GM12878 (cell line): ENCODE measurements around the gene TMEM163. TPM values are rescaled to one million over a fixed set of nuclear protein-coding genes. Genes with fewer than 3 reads are reported as not detected.

Source experiments
- HDAC2 ChIP-seq: fragments of 200-600 bp; sonication (generic); IDR thresholded peaks from 2 replicates; pipeline ENCODE4 v1.6.1; 2017
- MYC ChIP-seq: IDR thresholded peaks from 2 replicates; pipeline ENCODE4 v1.6.1; 2011; ENCODE audit warnings: mild to moderate bottlenecking, low read length, moderate library complexity, inconsistent platforms; ENCODE audit not compliant: insufficient read depth, insufficient replicate concordance, insufficient read length, severe bottlenecking
- POLR2AphosphoS5 ChIP-seq: IDR thresholded peaks from 2 replicates; pipeline ENCODE4 v1.6.1; 2011; ENCODE audit warnings: mild to moderate bottlenecking, low read length, inconsistent platforms
- ZNF592 ChIP-seq: fragments of 450-650 bp; IDR thresholded peaks from 2 replicates; pipeline ENCODE4 v1.6.1; 2017; ENCODE audit warnings: mild to moderate bottlenecking, moderate library complexity
- ZNF687 ChIP-seq: fragments of 450-650 bp; IDR thresholded peaks from 2 replicates; pipeline ENCODE4 v1.6.1; 2017; ENCODE audit warnings: mild to moderate bottlenecking, moderate library complexity
- polyA plus RNA-seq, 11 experiments: library from polyadenylated mRNA; depleted of rRNA in 4 of 11; unstranded in 6 of 11; stranded (reverse) in 5 of 11; fragments of >200 nt; fragmentation: Nextera tagmentation in 4 of 11; fragmentation: Illumina TruSeq in 1 of 11; extraction: Ambion mirVana in 4 of 11; extraction: Trizol in 1 of 11; gene quantifications; 1 replicate in 1 of 11; 2 replicates in 10 of 11; pipeline versions ENCODE4 v1.2.1 to v1.2.3, GENCODE V29; 2011 to 2016; ENCODE audit warnings: inconsistent platforms in 2 of 11, missing spikeins in 2 of 11, low read depth in 1 of 11
- total RNA-seq, 4 experiments: library from RNA; depleted of rRNA in 3 of 4; stranded (reverse); fragments of >200 nt in 3 of 4; fragmentation: Illumina TruSeq in 1 of 4; extraction: Trizol in 1 of 4; gene quantifications; 2 replicates each; pipeline versions ENCODE4 v1.2.1 to v1.2.3, GENCODE V29; 2013 to 2021

The TMEM163 gene
- total and polyA plus RNA-seq, 10 of the 15 experiments (the other 5 are each of a cell fraction or from before 2014, with no cell fraction given): 0.05 to 0.11 (median 0.07) TPM; not detected in 4

- TF ChIP-seq HDAC2 (no peak), ZNF592 (no peak), POLR2AphosphoS5 (no peak), ZNF687 (no peak), MYC (no peak)
Observed at GRCh38 chr2:134685967-134686366, 32.8 kb downstream of the TMEM163 start (continued).
